Measurements from ENCODE around the gene ATP5MK. TPM values are rescaled to one million over a fixed set of nuclear protein-coding genes. Genes with fewer than 3 reads are reported as not detected.
A peak's percentile ranks its signal among the peaks of the same experiment; 100 is the strongest.
"Not testable (repeated sequence)": the region's sequence is repeated elsewhere in the genome, so short reads cannot be mapped to it uniquely, and the experiment has no call there.

Gene ATP5MK
- total RNA-seq, 2 experiments from 2014 or later, result 377 to 447 TPM

DNA sequence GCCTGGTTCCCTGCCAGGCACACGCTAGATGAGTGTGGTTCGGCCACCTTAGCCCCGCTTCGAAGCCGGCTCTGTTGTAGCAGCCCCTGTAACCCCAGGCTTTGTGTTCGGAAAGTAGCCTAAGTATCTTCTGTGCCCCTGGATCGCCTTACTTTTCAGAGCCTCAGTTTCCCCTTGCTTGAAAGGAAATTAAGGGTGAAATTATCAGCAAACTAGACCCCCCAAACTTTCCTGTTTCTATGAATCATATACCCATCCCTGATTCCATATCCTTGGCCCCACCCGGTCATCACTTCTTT lies 463 bp upstream of the ATP5MK start:
- H3K9me3 Mint-ChIP-seq (ENCODE audit: low read depth), result no peaks in the 10 kb centered on the region
- no peak for DNase-seq
- peaks cover 64% of the 10 kb centered on the region for H3K36me3 Mint-ChIP-seq (ENCODE audit: low read depth)
- ATAC-seq, result no peak
- intact Hi-C loops (cut with DNase I, micrococcal nuclease), result loop anchor here (1.0 to 10.0 kb wide), 10 partner anchors 28 to 1244 kb away; partner anchors contain the start of genes PCGF6 (in 2 of the 2), ARL3 (in 1 of the 2), BORCS7 (in 1 of the 2) and CNNM2 (in 1 of the 2)
- H3K4me3 Mint-ChIP-seq, result peak overlapping the region; percentile 99
- peak overlapping the region; percentile 95 for H3K27ac Mint-ChIP-seq
- H3K27me3 Mint-ChIP-seq, result no peaks in the 10 kb centered on the region
- peaks cover 57% of the 10 kb centered on the region for H3K4me1 Mint-ChIP-seq
- ChIA-PET CTCF (interaction anchor here (0.9 to 1.9 kb wide), 5 partner anchors 13 to 62 kb away, joined by 4 to 10 read pairs (median 4); no protein-coding TSS in a partner anchor), POLR2A (interaction anchor here (0.5 to 1.0 kb wide), 4 partner anchors 28 to 666 kb away, joined by 3 to 6 read pairs (median 4); partner anchors contain the start of genes CALHM2 and TAF5)

- intact Hi-C loops (cut with DNase I, micrococcal nuclease), result loop anchor here (1.0 to 10.0 kb wide), 10 partner anchors 27 to 1243 kb away; partner anchors contain the start of genes PCGF6 (in 2 of the 2), ARL3 (in 1 of the 2), BORCS7 (in 1 of the 2) and CNNM2 (in 1 of the 2)
- Mint-ChIP-seq H3K9me3 (ENCODE audit: low read depth) (no peaks in the 10 kb centered on the region), H3K27ac (peak overlapping the region; percentile 95), H3K27me3 (no peaks in the 10 kb centered on the region), H3K36me3 (ENCODE audit: low read depth) (peaks cover 65% of the 10 kb centered on the region), H3K4me3 (peak overlapping the region; percentile 99), H3K4me1 (peaks cover 57% of the 10 kb centered on the region)
- CTCF ChIA-PET, result interaction anchor here (0.5 to 1.3 kb wide), 9 partner anchors 15 to 976 kb away, joined by 3 to 5 read pairs (median 4); no protein-coding TSS in a partner anchor
- DNase-seq (peak; percentile 33), ATAC-seq (no peak)
- POLR2A ChIA-PET, result no interaction called here
Measured at GRCh38 chr10:103395754-103396066, 565 bp downstream of the ATP5MK start.

DNA sequence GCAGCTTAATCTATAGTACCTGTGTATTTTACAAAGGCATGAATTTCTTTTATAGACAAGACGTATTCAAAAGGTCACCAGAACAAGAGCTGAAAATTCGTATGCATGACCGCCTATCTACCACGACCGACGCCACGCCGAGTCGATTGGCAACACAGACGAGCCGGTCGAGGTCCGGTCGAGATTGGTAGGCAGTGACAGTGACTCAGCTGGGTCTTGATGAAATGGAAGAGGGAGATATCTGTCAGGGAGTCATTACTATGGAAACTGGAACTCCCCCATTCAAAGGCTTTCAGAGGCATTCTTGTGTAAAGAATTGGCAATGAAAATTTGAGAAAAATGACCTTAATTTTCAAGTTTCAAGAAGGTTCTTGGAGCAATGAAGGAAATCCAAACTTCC lies 2.1 kb downstream of the ATP5MK start:
- H3K4me3 Mint-ChIP-seq, result no peak overlapping the region
- ATAC-seq (no peak), DNase-seq (peak; percentile 24)
- CTCF ChIA-PET, result interaction anchor here (2.9 kb wide), 1 partner anchor 26 kb away, joined by 9 read pairs; the partner anchor contains the start of gene TAF5
- H3K9me3 Mint-ChIP-seq (ENCODE audit: low read depth), result no peaks in the 10 kb centered on the region
- POLR2A ChIA-PET, result no interaction called here
- no peaks in the 10 kb centered on the region for H3K27me3 Mint-ChIP-seq
- intact Hi-C loops (cut with DNase I, micrococcal nuclease), result loop anchor here in 1 of 2 experiments (10.0 kb wide), 1 partner anchor 959 kb away; the partner anchor contains the start of gene CUEDC2
- H3K36me3 Mint-ChIP-seq (ENCODE audit: low read depth), result peaks cover 56% of the 10 kb centered on the region
- peaks cover 50% of the 10 kb centered on the region for H3K4me1 Mint-ChIP-seq
- H3K27ac Mint-ChIP-seq, result no peak overlapping the region

GRCh38 chr10:103382769-103383168 lies 13.5 kb downstream of the ATP5MK start:
- CTCF ChIA-PET, result interaction anchor here (0.9 to 1.2 kb wide), 2 partner anchors 33 to 103 kb away, joined by 3 to 4 read pairs; no protein-coding TSS in a partner anchor
- DNase-seq, result no peak
- ATAC-seq, result no peak
- Mint-ChIP-seq H3K36me3 (ENCODE audit: low read depth) (peaks cover 21% of the 10 kb centered on the region), H3K9me3 (ENCODE audit: low read depth) (no peaks in the 10 kb centered on the region), H3K4me1 (no peaks in the 10 kb centered on the region), H3K4me3 (no peak overlapping the region), H3K27ac (no peak overlapping the region), H3K27me3 (no peaks in the 10 kb centered on the region)
- intact Hi-C loops (cut with DNase I, micrococcal nuclease), result no loop called here
- POLR2A ChIA-PET, result no interaction called here

DNA sequence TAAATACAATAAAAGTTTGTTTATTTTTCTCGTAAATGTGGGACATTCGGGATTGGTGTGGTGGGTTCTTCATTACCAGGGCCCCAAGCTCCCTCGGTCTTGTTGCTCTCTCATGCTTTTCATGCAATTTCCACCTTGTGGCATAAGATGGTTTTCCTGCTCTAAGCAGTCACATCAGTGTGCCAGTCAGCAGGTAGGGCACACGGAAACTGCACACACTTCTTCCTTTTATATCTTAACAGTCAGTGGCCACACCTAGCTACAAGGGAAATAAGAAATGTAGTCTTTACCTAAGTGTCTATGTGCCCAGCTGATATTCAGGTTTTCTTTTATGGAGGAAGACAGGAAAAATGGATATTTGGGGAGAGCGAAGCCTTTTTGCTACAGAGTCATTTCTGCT lies 22.0 kb downstream of the ATP5MK start:
- DNase-seq, result no peak
- Mint-ChIP-seq H3K36me3 (ENCODE audit: low read depth) (peaks cover 24% of the 10 kb centered on the region), H3K27ac (no peak overlapping the region), H3K9me3 (ENCODE audit: low read depth) (no peaks in the 10 kb centered on the region), H3K27me3 (no peaks in the 10 kb centered on the region), H3K4me1 (peaks cover 28% of the 10 kb centered on the region), H3K4me3 (no peak overlapping the region)
- POLR2A ChIA-PET, result no interaction called here
- intact Hi-C loops (cut with DNase I, micrococcal nuclease), result no loop called here
- CTCF ChIA-PET, result interaction anchor here (1.2 to 1.3 kb wide), 2 partner anchors 24 to 129 kb away, joined by 3 read pairs; no protein-coding TSS in a partner anchor
- no peak for ATAC-seq

DNA sequence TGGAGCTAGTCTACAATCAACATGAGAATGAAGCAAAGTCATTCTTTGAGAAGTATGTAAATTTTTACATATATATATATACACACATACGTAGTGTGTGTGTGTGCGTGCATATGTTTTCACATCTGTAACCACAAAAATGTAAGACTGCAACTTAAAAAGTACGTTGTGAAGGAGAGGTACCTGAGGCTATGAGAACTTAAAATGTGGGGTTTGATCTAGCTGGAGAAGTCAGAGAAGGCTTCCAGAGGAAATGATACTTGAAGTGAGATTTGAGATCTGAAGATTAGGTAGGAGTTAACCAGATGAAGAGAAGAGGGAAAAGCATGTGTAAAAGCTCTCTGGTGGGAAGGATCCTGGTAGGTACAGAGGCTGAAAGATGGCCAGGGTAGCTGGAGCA lies 22.7 kb downstream of the ATP5MK start:
- POLR2A ChIA-PET, result interaction anchor here (0.7 kb wide), 1 partner anchor 13 kb away, joined by 6 read pairs; no protein-coding TSS in a partner anchor
- Mint-ChIP-seq H3K4me1 (peaks cover 29% of the 10 kb centered on the region), H3K4me3 (no peak overlapping the region), H3K27me3 (no peaks in the 10 kb centered on the region), H3K36me3 (ENCODE audit: low read depth) (peaks cover 24% of the 10 kb centered on the region), H3K9me3 (ENCODE audit: low read depth) (no peaks in the 10 kb centered on the region), H3K27ac (peak overlapping the region; percentile 77)
- DNase-seq (no peak), ATAC-seq (peak; percentile 44)
- intact Hi-C loops (cut with DNase I, micrococcal nuclease), result no loop called here
- CTCF ChIA-PET, result interaction anchor here (0.6 to 1.3 kb wide), 3 partner anchors 25 to 791 kb away, joined by 3 read pairs; no protein-coding TSS in a partner anchor

DNA sequence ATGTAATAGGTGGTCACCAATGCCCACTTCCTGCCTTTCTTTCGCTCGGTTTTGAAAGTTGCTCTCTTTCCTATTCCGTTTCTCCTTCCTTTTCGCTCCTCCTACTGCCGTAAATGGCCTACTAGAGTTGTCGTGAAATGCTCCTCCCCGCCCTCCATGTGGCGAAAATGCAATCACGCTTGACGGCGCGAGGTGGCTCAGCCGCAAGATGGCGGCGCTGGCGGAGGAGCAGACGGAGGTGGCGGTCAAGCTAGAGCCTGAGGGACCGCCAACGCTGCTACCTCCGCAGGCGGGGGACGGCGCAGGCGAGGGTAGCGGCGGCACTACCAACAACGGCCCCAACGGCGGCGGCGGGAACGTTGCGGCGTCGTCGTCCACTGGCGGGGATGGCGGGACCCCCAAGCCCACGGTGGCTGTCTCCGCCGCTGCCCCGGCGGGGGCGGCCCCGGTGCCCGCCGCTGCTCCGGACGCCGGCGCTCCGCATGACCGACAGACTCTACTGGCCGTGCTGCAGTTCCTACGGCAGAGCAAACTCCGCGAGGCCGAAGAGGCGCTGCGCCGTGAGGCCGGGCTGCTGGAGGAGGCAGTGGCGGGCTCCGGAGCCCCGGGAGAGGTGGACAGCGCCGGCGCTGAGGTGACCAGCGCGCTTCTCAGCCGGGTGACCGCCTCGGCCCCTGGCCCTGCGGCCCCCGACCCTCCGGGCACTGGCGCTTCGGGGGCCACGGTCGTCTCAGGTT lies 28.3 kb downstream of the ATP5MK start, which contains the start of gene TAF5:
TAF5 (plus strand) TSS at position 195 of the 737 bp plus-strand sequence; CDS start at position 209, 14 bp downstream.
- peaks cover 4% of the 10 kb centered on the region for H3K36me3 Mint-ChIP-seq (ENCODE audit: low read depth)
- ChIA-PET CTCF (interaction anchor here (0.6 to 2.5 kb wide), 5 partner anchors 16 to 452 kb away, joined by 3 to 9 read pairs (median 4); partner anchors contain the start of genes ATP5MK and PDCD11), POLR2A (interaction anchor here (0.6 to 1.0 kb wide), 2 partner anchors 29 to 373 kb away, joined by 3 read pairs; partner anchors contain the start of gene PDCD11)
- H3K4me3 Mint-ChIP-seq, result peak within 1 kb of the TSS; percentile 81
- H3K27ac Mint-ChIP-seq, result peak within 1 kb of the TSS; percentile 85
- no peaks in the 10 kb centered on the region for H3K9me3 Mint-ChIP-seq (ENCODE audit: low read depth)
- intact Hi-C loops (cut with DNase I, micrococcal nuclease), result loop anchor here (1.0 to 10.0 kb wide), 11 partner anchors 17 to 1123 kb away; partner anchors contain the start of genes ATP5MK (in 2 of the 2), PCGF6 (in 2 of the 2), PDCD11 (in 2 of the 2) and ACTR1A (in 1 of the 2)
- no peaks in the 10 kb centered on the region for H3K27me3 Mint-ChIP-seq
- DNase-seq, result peak; percentile 95
- peak; percentile 61 for ATAC-seq
- peaks cover 16% of the 10 kb centered on the region for H3K4me1 Mint-ChIP-seq

DNA sequence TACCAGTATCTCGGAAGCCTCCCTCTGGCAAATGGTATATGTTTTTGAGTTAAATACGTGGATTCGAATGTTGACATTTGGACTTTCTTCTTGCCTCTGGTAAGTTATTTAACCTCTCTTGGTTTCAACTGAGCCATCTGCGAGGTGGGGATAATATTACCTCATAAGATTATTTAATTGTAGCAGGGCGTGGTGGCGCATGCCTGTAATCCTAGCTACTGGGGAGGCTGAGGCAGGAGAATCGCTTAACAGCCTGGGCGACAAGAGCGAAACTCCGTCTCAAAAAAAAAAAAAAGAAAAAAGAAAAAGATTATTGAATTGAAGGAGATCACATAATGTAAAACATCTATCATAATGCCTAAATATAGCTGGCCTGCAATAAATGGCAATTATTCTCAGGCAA lies 28.9 kb downstream of the ATP5MK start:
- ATAC-seq, result no peak
- intact Hi-C loops (cut with DNase I, micrococcal nuclease), result loop anchor here (1.0 to 10.0 kb wide), 5 partner anchors 16 to 1123 kb away; partner anchors contain the start of genes PCGF6 (in 2 of the 2), ARL3 (in 1 of the 2), BORCS7 (in 1 of the 2) and GBF1 (in 1 of the 2)
- peaks cover 4% of the 10 kb centered on the region for H3K36me3 Mint-ChIP-seq (ENCODE audit: low read depth)
- no peaks in the 10 kb centered on the region for H3K27me3 Mint-ChIP-seq
- peak overlapping the region; percentile 85 for H3K27ac Mint-ChIP-seq
- ChIA-PET POLR2A (interaction anchor here (1.0 kb wide), 1 partner anchor 29 kb away, joined by 3 read pairs; the partner anchor contains the start of gene PDCD11), CTCF (interaction anchor here (0.6 to 2.5 kb wide), 3 partner anchors 14 to 84 kb away, joined by 3 to 9 read pairs (median 4); no protein-coding TSS in a partner anchor)
- peaks cover 15% of the 10 kb centered on the region for H3K4me1 Mint-ChIP-seq
- peak; percentile 22 for DNase-seq
- no peaks in the 10 kb centered on the region for H3K9me3 Mint-ChIP-seq (ENCODE audit: low read depth)
- peak overlapping the region; percentile 81 for H3K4me3 Mint-ChIP-seq

GRCh38 chr10:103360791-103361190 lies 35.5 kb downstream of the ATP5MK start:
- not testable (repeated sequence) for H3K36me3 Mint-ChIP-seq (ENCODE audit: low read depth); H3K27ac Mint-ChIP-seq; H3K9me3 Mint-ChIP-seq (ENCODE audit: low read depth); H3K4me3 Mint-ChIP-seq; H3K27me3 Mint-ChIP-seq; H3K4me1 Mint-ChIP-seq
- POLR2A ChIA-PET, result interaction anchor here (0.5 kb wide), 1 partner anchor 13 kb away, joined by 6 read pairs; no protein-coding TSS in a partner anchor
- CTCF ChIA-PET, result interaction anchor here (0.6 kb wide), 2 partner anchors 122 to 401 kb away, joined by 3 read pairs; no protein-coding TSS in a partner anchor
- intact Hi-C loops (cut with DNase I, micrococcal nuclease), result loop anchor here in 1 of 2 experiments (10.0 kb wide), 1 partner anchor 1116 kb away; the partner anchor contains the start of genes GBF1 and PITX3
- ATAC-seq (peak; percentile 78), DNase-seq (peak; percentile 42)

DNA sequence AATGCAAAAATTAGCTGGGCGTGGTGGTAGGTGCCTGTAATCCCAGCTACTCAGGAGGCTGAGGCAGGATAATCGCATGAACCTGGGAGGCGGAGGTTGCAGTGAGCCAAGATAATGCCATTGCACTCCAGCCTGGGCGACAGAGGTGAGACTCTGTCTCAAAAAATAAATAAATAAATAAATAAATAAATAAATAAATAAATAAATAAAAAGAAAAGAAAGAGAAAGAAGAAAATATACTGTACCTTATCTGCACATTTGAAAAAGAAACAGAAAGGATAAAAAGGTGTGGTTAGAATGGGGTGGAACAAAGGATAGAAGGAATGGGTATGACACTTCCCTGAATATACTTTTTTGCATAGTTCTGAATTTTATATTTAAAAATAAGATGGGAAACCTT lies 36.8 kb downstream of the ATP5MK start:
- ATAC-seq; H3K27ac Mint-ChIP-seq; H3K27me3 Mint-ChIP-seq; H3K36me3 Mint-ChIP-seq (ENCODE audit: low read depth); DNase-seq; H3K9me3 Mint-ChIP-seq (ENCODE audit: low read depth); H3K4me3 Mint-ChIP-seq; H3K4me1 Mint-ChIP-seq; intact Hi-C loops (cut with DNase I, micrococcal nuclease); CTCF ChIA-PET; POLR2A ChIA-PET: not testable (repeated sequence)
